Lung microvascular endothelial cell (primary cell): ENCODE data around the gene PVALEF. TPM values are rescaled to one million over a fixed set of nuclear protein-coding genes. Genes with fewer than 3 reads are reported as not detected.

Experiments
- total RNA-seq: library from RNA; depleted of rRNA; stranded (reverse); fragments of >200 nt; gene quantifications from 2 replicates; pipeline ENCODE4 v1.2.1, GENCODE V29; 2014

PVALEF gene
- total RNA-seq, 1 donor from 2014 or later = not detected

Other genes with a start within 250 kb of the PVALEF start
- gene CHMP6, start 173.7 kb upstream of the PVALEF start, total RNA-seq = 12.4 and 14.5 TPM in 2 replicates
- gene BAIAP2, start 130.4 kb upstream of the PVALEF start, total RNA-seq = 21.8 and 57.7 TPM in 2 replicates
- gene AATK, start 714 bp downstream of the PVALEF start, total RNA-seq = 0.99 and 1.5 TPM in 2 replicates
- gene CEP131, start 57.5 kb downstream of the PVALEF start, total RNA-seq = 4.4 and 6.8 TPM in 2 replicates
- 5.2 and 8.3 TPM in 2 replicates for gene TEPSIN, start 73.5 kb downstream of the PVALEF start, total RNA-seq
- gene NDUFAF8, start 73.8 kb downstream of the PVALEF start, total RNA-seq = 21.8 and 28.5 TPM in 2 replicates
- 40.3 and 52.0 TPM in 2 replicates for gene SLC38A10, start 129.8 kb downstream of the PVALEF start, total RNA-seq
- gene BAHCC1, start 229.9 kb downstream of the PVALEF start, total RNA-seq = 2.6 TPM in 2 replicates